Fibroblast of the aortic adventitia (primary cell): ENCODE data around the gene CRACR2A. TPM values are rescaled to one million over a fixed set of nuclear protein-coding genes. Genes with fewer than 3 reads are reported as not detected.
A peak's percentile ranks its signal among the peaks of the same experiment; 100 is the strongest.

Experiments used
- DNase-seq: peaks from one replicate; pipeline ENCODE4 v3.0.0-alpha.2; 2010; ENCODE audit warnings: low read depth
- H3K4me3 ChIP-seq: 2 replicates; pipeline ENCODE4 v1.5.1; 2011; ENCODE audit warnings: low read depth, mild to moderate bottlenecking, control low read depth, low read length, moderate library complexity
- CTCF ChIP-seq: IDR thresholded peaks from 2 replicates; pipeline ENCODE4 v1.5.1; 2011; ENCODE audit warnings: mild to moderate bottlenecking, low read length, control low read depth, inconsistent platforms; ENCODE audit not compliant: insufficient read depth
- total RNA-seq: library from RNA; depleted of rRNA; stranded (reverse); fragments of >200 nt; gene quantifications from 2 replicates; pipeline ENCODE4 v1.2.3, GENCODE V29; 2012; ENCODE audit warnings: low replicate concordance

The CRACR2A gene
- total RNA-seq, 1 donor, result 4.8 TPM

GRCh38 chr12:3753544-3754284, 805 bp upstream of the CRACR2A start:
- no peak for TF ChIP-seq CTCF
- DNase-seq, result peak; percentile 59
- peak overlapping the region; percentile 32 for H3K4me3 ChIP-seq

- TF ChIP-seq CTCF, result no peak
- DNase-seq, result peak; percentile 37
- peak overlapping the region; percentile 64 for H3K4me3 ChIP-seq
Measured at GRCh38 chr12:3752096-3752709, 706 bp downstream of the CRACR2A start.

- H3K4me3 ChIP-seq, result peak overlapping the region; percentile 13
Measured at GRCh38 chr12:3751151-3752095, 1.5 kb downstream of the CRACR2A start.

GRCh38 chr12:3750616-3751015, 2.3 kb downstream of the CRACR2A start:
- no peak overlapping the region for H3K4me3 ChIP-seq
- no peak for TF ChIP-seq CTCF
- DNase-seq, result no peak

More at GRCh38 chr12:3751151-3752095, 1.5 kb downstream of the CRACR2A start:
- no peak for TF ChIP-seq CTCF
- no peak for DNase-seq

- TF ChIP-seq CTCF, result no peak
Measured at GRCh38 chr12:3748620-3749019, 4.3 kb downstream of the CRACR2A start.

GRCh38 chr12:3747976-3748619, 4.8 kb downstream of the CRACR2A start:
- DNase-seq, result no peak
- TF ChIP-seq CTCF, result no peak
- H3K4me3 ChIP-seq, result no peak overlapping the region

More at GRCh38 chr12:3748620-3749019, 4.3 kb downstream of the CRACR2A start:
- H3K4me3 ChIP-seq, result no peak overlapping the region
- DNase-seq, result no peak
